Memory B cell (primary cell): ENCODE results near the gene SP140L.

Experiments used
- ATAC-seq: fragments of 150-1000 bp; cut with Tn5 transposase; 2 replicates; pipeline ENCODE4 v1.10.0; 2021; ENCODE audit warnings: low read depth, mild to moderate bottlenecking, moderate library complexity
- DNase-seq, 2 donors: peaks; one replicate each; pipeline ENCODE4 v3.0.0; 2022; ENCODE audit warnings: low spot score in 2 of 2
- H3K27ac Mint-ChIP-seq: one replicate; pipeline ENCODE4 v1.8.0; 2022; ENCODE audit warnings: mild to moderate bottlenecking, moderate library complexity, mixed read lengths
- H3K27me3 Mint-ChIP-seq: one replicate; pipeline ENCODE4 v1.8.0; 2022; ENCODE audit warnings: mixed read lengths
- H3K36me3 Mint-ChIP-seq: one replicate; pipeline ENCODE4 v1.8.0; 2022; ENCODE audit warnings: mild to moderate bottlenecking, mixed read lengths
- H3K4me1 Mint-ChIP-seq: one replicate; pipeline ENCODE4 v1.8.0; 2022; ENCODE audit warnings: mixed read lengths
- H3K4me3 Mint-ChIP-seq: one replicate; pipeline ENCODE4 v1.8.0; 2022; ENCODE audit warnings: mild to moderate bottlenecking, moderate library complexity, mixed read lengths
- H3K9me3 Mint-ChIP-seq: one replicate; pipeline ENCODE4 v1.8.0; 2022; ENCODE audit warnings: mixed read lengths

SP140L gene

DNA sequence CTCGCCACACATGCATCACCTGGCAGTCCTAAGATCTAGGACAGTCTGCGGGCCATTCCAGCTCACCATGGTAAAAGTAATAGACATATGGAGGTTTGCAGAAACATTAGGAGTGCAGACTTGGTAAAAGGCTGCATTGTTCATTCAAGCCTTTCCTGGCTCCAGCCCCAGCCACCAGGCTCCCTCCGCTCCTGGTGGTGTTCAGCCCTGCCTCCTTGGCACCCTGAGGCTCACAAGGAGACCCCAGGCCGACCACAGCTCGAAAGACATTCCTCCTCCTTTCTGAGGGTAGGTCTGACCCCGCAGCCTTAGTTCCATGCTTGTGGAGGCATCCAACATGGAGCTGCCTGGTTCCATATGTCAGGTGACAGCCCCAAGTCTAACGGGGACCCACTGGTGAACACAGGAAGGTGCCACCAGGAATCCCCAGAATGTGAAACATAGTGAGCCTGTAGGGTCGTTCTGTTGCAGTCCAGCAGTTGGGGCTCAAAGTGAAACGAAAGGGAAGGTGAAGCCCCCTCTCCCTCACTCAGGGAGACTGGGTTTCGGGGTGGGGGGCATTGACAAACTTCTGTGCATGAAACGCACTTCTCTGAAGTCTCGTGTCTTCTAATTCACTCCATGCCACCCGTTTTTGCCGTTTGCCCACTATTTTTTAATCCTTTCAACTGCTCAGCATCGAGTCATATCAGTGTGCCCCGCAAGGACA is 84.0 kb downstream of the SP140L start:
- Mint-ChIP-seq H3K4me1 (peaks cover 43% of the 10 kb centered on the region), H3K27me3 (no peaks in the 10 kb centered on the region), H3K36me3 (peaks cover 10% of the 10 kb centered on the region), H3K9me3 (no peaks in the 10 kb centered on the region), H3K27ac (peak overlapping the region; percentile 99), H3K4me3 (peak overlapping the region; percentile 99)
- ATAC-seq (no peak), DNase-seq (no peak)

DNA sequence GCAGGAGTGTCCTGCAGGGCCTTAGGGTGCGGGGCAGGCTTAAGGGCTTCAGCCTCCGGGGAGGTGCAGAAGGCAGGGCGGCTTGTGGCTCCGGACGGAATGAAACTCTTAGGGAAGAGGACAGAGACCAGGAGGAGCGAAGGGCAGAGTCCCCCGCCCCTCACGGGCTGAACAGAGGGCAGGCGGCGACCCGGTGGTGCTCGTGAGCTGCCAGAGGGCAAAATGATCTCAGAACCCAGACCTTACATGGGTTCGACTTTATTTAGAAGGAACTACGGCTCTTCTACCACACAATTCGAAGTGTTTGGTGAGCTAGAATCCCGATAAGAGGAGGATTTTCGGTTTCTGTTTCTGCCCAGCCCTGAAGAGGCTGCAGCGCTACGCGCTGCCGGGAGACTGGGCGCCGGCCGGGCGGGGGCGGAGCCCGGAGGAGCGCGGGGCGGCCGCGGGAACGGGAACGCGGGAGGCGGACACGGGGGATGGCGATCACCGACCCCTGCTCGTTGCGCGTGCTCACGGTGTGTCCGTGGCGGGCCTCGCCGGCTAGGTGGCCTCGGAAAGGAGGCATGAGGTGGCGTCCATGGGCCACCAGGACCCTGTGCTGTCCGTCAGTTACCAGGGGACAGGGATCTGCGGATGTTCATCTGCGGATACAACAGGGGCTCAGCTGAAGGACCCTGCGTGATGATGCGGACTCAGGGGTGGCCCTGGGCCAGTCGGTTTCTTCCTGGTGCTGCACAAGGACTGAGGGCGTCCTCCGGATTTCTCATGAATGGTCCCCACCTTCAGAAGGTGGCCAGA is 84.8 kb downstream of the SP140L start:
- DNase-seq (peak; percentile 40 to 46), ATAC-seq (peak; percentile 63)
- H3K27ac Mint-ChIP-seq: peak overlapping the region; percentile 99
- no peaks in the 10 kb centered on the region for H3K9me3 Mint-ChIP-seq
- peak overlapping the region; percentile 99 for H3K4me3 Mint-ChIP-seq
- peaks cover 8% of the 10 kb centered on the region for H3K36me3 Mint-ChIP-seq
- H3K4me1 Mint-ChIP-seq: peaks cover 43% of the 10 kb centered on the region
- no peaks in the 10 kb centered on the region for H3K27me3 Mint-ChIP-seq

DNA sequence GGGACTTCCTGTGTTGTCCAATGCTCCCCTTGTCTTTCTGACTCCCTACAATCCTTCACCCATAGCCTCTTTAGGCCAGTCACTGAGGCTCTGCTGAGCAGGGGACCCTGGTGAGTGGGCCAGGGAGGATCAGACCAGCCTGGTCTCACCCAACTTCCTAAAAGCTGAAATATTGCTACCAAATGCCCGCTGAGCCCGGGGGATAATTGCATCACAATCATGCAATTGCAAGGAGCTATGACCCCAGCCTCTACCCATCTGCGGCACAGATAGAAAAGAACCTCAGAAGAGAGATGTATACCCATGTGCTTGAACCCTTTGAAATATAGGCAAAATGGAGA is 85.3 kb downstream of the SP140L start:
- ATAC-seq (no peak), DNase-seq (no peak)
- H3K36me3 Mint-ChIP-seq: peaks cover 2% of the 10 kb centered on the region
- peak overlapping the region; percentile 99 for H3K4me3 Mint-ChIP-seq
- H3K4me1 Mint-ChIP-seq: peaks cover 43% of the 10 kb centered on the region
- peak overlapping the region; percentile 99 for H3K27ac Mint-ChIP-seq
- no peaks in the 10 kb centered on the region for H3K9me3 Mint-ChIP-seq
- no peaks in the 10 kb centered on the region for H3K27me3 Mint-ChIP-seq

- H3K4me3 Mint-ChIP-seq: peak overlapping the region; percentile 99
- no peak for DNase-seq
- no peak for ATAC-seq
- H3K9me3 Mint-ChIP-seq: no peaks in the 10 kb centered on the region
- no peaks in the 10 kb centered on the region for H3K27me3 Mint-ChIP-seq
- H3K27ac Mint-ChIP-seq: peak overlapping the region; percentile 99
- peaks cover 3% of the 10 kb centered on the region for H3K36me3 Mint-ChIP-seq
- H3K4me1 Mint-ChIP-seq: peaks cover 45% of the 10 kb centered on the region
These were observed 85.9 kb downstream of the SP140L start for GRCh38 chr2:230412846-230413245.

DNA sequence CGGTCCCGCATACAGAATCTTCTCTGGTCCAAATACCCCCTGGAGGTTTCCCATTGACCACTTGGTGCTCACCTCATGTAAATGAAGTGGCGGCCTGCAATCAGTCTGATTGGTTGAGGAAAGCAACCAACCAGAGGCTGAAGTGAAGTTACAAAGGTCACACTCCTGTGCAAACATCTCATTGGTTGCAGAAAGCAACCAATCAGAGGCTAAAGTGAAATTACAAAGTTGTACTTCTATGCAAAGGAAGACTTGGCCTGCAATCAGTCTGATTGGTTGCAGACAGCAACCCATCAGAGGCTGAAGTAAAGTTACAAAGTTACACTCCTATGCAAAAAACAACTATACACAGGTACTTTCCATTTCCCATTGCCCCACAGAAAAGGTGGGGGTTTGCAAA is 86.5 kb downstream of the SP140L start:
- Mint-ChIP-seq H3K27ac (peak overlapping the region; percentile 99), H3K4me1 (peaks cover 48% of the 10 kb centered on the region), H3K36me3 (peaks cover 6% of the 10 kb centered on the region), H3K9me3 (no peaks in the 10 kb centered on the region), H3K27me3 (no peaks in the 10 kb centered on the region), H3K4me3 (peak overlapping the region; percentile 55)
- ATAC-seq (no peak), DNase-seq (no peak)

DNA sequence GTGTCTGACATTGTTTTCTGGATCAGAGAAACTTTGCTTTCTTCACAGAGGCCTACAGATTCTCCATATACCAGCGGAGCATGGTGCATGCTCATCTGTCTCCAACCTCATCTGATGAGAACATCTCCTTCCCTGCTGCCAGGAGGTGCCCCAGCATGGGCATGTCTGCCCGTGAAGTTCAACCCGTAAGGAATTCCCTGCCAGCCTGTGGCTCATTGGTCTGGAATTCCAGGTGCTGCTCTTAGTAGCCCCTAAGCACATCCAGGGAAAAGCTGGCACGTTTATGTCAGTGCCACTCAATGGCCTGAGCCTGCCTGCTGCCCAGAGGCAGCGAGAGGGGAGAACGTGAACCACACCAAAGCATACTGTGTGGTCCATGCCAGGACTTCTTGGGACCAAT is 87.3 kb downstream of the SP140L start:
- H3K36me3 Mint-ChIP-seq: peaks cover 10% of the 10 kb centered on the region
- no peaks in the 10 kb centered on the region for H3K9me3 Mint-ChIP-seq
- DNase-seq: no peak
- ATAC-seq: no peak
- peaks cover 56% of the 10 kb centered on the region for H3K4me1 Mint-ChIP-seq
- peak overlapping the region; percentile 18 for H3K4me3 Mint-ChIP-seq
- H3K27ac Mint-ChIP-seq: peak overlapping the region; percentile 96
- no peaks in the 10 kb centered on the region for H3K27me3 Mint-ChIP-seq

- Mint-ChIP-seq H3K9me3 (no peaks in the 10 kb centered on the region), H3K27me3 (no peaks in the 10 kb centered on the region), H3K27ac (peak within 1 kb of the TSS; percentile 96), H3K4me1 (peaks cover 55% of the 10 kb centered on the region), H3K4me3 (peak within 1 kb of the TSS; percentile 93), H3K36me3 (peaks cover 16% of the 10 kb centered on the region)
- DNase-seq: peak; percentile 64 to 74
- peak; percentile 86 for ATAC-seq
These were observed 89.2 kb downstream of the SP140L start, which contains the start of gene SP100 for GRCh38 chr2:230416061-230416721. Gene SP100, plus strand, starts transcription at chr2:230416201. Its CDS starts 96 bp downstream, at chr2:230416297.

GRCh38 chr2:230417436-230417835 is 90.4 kb downstream of the SP140L start:
- peak overlapping the region; percentile 95 for H3K4me3 Mint-ChIP-seq
- H3K27ac Mint-ChIP-seq: peak overlapping the region; percentile 72
- ATAC-seq (no peak), DNase-seq (no peak)
- peaks cover 60% of the 10 kb centered on the region for H3K4me1 Mint-ChIP-seq
- no peaks in the 10 kb centered on the region for H3K27me3 Mint-ChIP-seq
- H3K9me3 Mint-ChIP-seq: no peaks in the 10 kb centered on the region
- H3K36me3 Mint-ChIP-seq: peaks cover 23% of the 10 kb centered on the region

GRCh38 chr2:230418341-230419016 is 91.5 kb downstream of the SP140L start:
- peaks cover 58% of the 10 kb centered on the region for H3K4me1 Mint-ChIP-seq
- peak overlapping the region; percentile 95 for H3K4me3 Mint-ChIP-seq
- DNase-seq (no peak), ATAC-seq (no peak)
- no peaks in the 10 kb centered on the region for H3K9me3 Mint-ChIP-seq
- peak overlapping the region; percentile 88 for H3K27ac Mint-ChIP-seq
- H3K36me3 Mint-ChIP-seq: peaks cover 30% of the 10 kb centered on the region
- H3K27me3 Mint-ChIP-seq: no peaks in the 10 kb centered on the region

GRCh38 chr2:230419181-230419580 is 92.2 kb downstream of the SP140L start:
- ATAC-seq (no peak), DNase-seq (no peak)
- peaks cover 37% of the 10 kb centered on the region for H3K36me3 Mint-ChIP-seq
- H3K27me3 Mint-ChIP-seq: no peaks in the 10 kb centered on the region
- peak overlapping the region; percentile 95 for H3K4me3 Mint-ChIP-seq
- H3K27ac Mint-ChIP-seq: peak overlapping the region; percentile 88
- H3K4me1 Mint-ChIP-seq: peaks cover 60% of the 10 kb centered on the region
- no peaks in the 10 kb centered on the region for H3K9me3 Mint-ChIP-seq

- Mint-ChIP-seq H3K27me3 (no peaks in the 10 kb centered on the region), H3K9me3 (no peaks in the 10 kb centered on the region), H3K36me3 (peaks cover 50% of the 10 kb centered on the region), H3K4me1 (peaks cover 70% of the 10 kb centered on the region), H3K27ac (peak overlapping the region; percentile 88), H3K4me3 (peak overlapping the region; percentile 67)
- DNase-seq (no peak), ATAC-seq (no peak)
These were observed 95.2 kb downstream of the SP140L start for GRCh38 chr2:230422149-230422548.

DNA sequence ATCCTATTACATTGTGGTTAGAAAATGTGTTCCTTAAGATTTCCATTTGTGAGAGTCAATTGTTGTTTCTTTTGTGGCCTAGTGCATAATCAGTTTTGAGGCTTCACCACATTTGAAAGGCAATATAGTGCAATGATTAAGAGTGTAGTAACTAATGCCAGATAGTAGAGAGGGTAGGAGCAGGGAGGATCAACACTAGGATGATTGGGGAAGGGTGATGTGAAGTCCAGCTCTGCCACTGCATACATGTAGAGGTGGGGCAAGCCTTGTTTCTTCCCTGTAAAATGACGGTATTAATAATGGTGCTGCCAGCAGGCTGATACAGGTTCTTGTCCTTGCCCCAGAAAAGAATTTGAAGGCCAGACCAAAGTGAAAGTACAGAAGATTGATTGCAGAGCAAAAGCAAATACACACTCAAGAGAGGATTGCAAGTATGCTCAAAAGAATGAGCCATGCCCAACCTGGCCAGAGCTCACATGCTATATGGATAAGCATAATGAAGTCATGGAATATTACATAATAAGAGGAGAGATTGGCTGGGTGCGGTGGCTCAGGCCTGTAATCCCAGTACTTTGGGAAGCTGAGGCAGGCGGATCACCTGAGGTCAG is 97.0 kb downstream of the SP140L start:
- H3K27ac Mint-ChIP-seq: peak overlapping the region; percentile 88
- peak overlapping the region; percentile 71 for H3K4me3 Mint-ChIP-seq
- ATAC-seq (no peak), DNase-seq (no peak)
- H3K27me3 Mint-ChIP-seq: no peaks in the 10 kb centered on the region
- H3K36me3 Mint-ChIP-seq: peaks cover 48% of the 10 kb centered on the region
- H3K9me3 Mint-ChIP-seq: peaks cover 1% of the 10 kb centered on the region
- H3K4me1 Mint-ChIP-seq: peaks cover 69% of the 10 kb centered on the region

DNA sequence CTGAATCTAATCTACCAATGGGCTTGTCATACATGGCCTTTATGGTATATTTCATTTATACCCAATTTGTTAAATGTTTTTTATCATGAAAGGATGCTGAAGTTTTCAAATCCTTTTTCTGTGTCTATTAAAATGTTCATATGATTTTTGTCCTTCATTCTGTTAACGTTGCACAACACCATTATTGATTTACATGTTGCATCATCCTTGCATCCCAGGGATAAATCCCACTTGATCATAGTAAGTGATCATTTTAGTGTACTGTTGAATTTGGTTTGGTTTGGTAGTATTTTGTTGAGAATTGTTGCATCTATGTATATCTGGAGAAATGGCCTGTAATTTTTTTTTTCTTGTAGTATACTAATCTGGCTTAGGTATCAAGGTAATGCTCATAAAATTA is 98.4 kb downstream of the SP140L start:
- H3K36me3 Mint-ChIP-seq: peaks cover 59% of the 10 kb centered on the region
- ATAC-seq (no peak), DNase-seq (no peak)
- no peaks in the 10 kb centered on the region for H3K27me3 Mint-ChIP-seq
- peaks cover 5% of the 10 kb centered on the region for H3K9me3 Mint-ChIP-seq
- peak overlapping the region; percentile 88 for H3K27ac Mint-ChIP-seq
- H3K4me1 Mint-ChIP-seq: peaks cover 70% of the 10 kb centered on the region
- peak overlapping the region; percentile 65 for H3K4me3 Mint-ChIP-seq
